ENCODE results near the gene EYS. TPM values are rescaled to one million over a fixed set of nuclear protein-coding genes. Genes with fewer than 3 reads are reported as not detected.
A peak's percentile ranks its signal among the peaks of the same experiment; 100 is the strongest.
"Not testable (repeated sequence)": the region's sequence is repeated elsewhere in the genome, so short reads cannot be mapped to it uniquely, and the experiment has no call there.

The EYS gene
- total and polyA plus RNA-seq, 2 donors from 2014 or later = not detected

DNA sequence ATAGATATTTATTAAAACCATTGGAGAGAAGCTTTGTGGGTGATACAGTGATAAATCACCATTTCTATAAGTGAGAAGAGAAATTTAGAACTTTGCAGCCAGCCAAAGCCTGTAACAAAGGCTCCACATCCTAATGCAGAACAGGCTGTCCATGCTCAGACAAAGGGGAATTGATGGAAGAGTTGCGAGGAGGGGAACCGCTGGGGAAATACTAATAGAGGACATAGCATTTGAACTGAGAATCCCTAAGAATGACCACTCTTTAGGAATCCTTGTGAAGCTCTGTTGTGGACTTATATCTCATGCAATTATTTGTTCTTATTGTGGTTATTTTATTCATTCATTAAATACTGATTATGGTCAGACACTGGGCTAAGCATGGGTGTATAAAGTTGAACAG is 1903.7 kb downstream of the EYS start:
- H3K9me3 ChIP-seq (ENCODE audit: control insufficient read depth in 2 of 3, insufficient read depth in 1 of 3, low read length in 3 of 3) = no peaks in the 10 kb centered on the region
- TF ChIP-seq, protein P1, sequence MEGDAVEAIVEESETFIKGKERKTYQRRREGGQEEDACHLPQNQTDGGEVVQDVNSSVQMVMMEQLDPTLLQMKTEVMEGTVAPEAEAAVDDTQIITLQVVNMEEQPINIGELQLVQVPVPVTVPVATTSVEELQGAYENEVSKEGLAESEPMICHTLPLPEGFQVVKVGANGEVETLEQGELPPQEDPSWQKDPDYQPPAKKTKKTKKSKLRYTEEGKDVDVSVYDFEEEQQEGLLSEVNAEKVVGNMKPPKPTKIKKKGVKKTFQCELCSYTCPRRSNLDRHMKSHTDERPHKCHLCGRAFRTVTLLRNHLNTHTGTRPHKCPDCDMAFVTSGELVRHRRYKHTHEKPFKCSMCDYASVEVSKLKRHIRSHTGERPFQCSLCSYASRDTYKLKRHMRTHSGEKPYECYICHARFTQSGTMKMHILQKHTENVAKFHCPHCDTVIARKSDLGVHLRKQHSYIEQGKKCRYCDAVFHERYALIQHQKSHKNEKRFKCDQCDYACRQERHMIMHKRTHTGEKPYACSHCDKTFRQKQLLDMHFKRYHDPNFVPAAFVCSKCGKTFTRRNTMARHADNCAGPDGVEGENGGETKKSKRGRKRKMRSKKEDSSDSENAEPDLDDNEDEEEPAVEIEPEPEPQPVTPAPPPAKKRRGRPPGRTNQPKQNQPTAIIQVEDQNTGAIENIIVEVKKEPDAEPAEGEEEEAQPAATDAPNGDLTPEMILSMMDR (IDR thresholded peaks at IDR 0.05; ENCODE audit: borderline replicate concordance, extremely low read depth, insufficient read depth) = no peak
- H3K27ac ChIP-seq (ENCODE audit: low read depth in 2 of 2, low read length in 2 of 2) = no peak overlapping the region
- H3K27me3 ChIP-seq (ENCODE audit: control insufficient read depth, insufficient read depth, low read length) = no peaks in the 10 kb centered on the region
- H3K4me1 ChIP-seq (ENCODE audit: control insufficient read depth in 2 of 3, insufficient read depth in 2 of 3, low read depth in 1 of 3, low read length in 3 of 3) = peaks cover 0 to 16% (median 0%) of the 10 kb centered on the region in 3 donors
- DNase-seq (no peak), FAIRE-seq (no peak)
- H3K4me3 ChIP-seq (ENCODE audit: low read length in 3 of 3) = no peak overlapping the region
- H3K36me3 ChIP-seq (ENCODE audit: control insufficient read depth in 2 of 3, insufficient read depth in 3 of 3, low read length in 3 of 3) = no peaks in the 10 kb centered on the region
- intact Hi-C loops (cut with DNase I) = no loop called here
- H3K9ac ChIP-seq (ENCODE audit: low read length in 3 of 3) = no peak overlapping the region

DNA sequence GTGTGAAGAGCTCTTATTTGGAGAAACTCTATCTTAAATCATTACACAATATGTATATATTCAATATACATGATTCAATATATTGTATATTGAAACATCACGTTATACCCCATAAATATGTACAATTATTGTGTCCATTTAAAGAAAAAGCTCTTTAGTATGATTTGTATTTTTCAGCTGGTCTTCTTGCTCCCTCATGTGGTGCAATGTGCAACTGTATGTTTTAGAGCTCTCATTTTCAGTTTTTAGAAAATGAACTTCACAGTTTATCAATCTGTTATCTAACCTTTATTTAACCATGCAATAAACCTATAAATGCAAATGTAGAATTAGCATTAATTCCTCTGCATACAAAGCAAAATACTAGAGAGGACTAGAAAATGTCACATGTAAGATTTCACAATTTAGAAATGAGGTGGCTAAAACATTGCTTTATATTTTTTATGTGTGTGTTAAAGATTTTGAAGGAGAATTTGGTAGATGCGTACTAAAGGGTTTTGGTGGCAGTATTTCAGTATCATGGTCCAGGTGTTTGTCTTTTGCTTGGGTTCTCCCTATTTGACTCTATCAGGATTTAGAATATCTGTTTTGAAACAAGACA is 1904.3 kb downstream of the EYS start:
- intact Hi-C loops (cut with DNase I) = no loop called here

DNA sequence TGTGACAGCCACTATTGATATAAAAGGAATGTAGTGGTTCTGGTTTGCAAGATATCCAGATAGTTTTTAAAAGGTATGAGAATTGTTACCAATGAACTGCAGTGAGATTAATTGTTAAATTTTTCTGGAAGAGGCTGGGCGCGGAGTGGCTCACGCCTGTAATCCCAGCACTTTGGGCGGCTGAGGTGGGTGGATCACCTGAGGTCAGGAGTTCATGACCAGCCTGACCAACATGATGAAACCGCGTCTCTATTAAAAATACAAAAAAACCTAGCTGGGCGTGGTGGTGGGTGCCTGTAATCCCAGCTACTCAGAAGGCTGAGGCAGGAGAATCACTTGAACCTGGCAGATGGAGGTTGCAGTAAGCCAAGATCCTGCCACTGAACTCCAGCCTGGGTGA is 1906.6 kb downstream of the EYS start:
- H3K4me1 ChIP-seq (ENCODE audit: control insufficient read depth in 2 of 3, insufficient read depth in 2 of 3, low read depth in 1 of 3, low read length in 3 of 3); FAIRE-seq; H3K9ac ChIP-seq (ENCODE audit: low read length in 3 of 3); H3K4me3 ChIP-seq (ENCODE audit: low read length in 3 of 3); H3K27ac ChIP-seq (ENCODE audit: low read depth in 2 of 2, low read length in 2 of 2); intact Hi-C loops (cut with DNase I); H3K27me3 ChIP-seq (ENCODE audit: control insufficient read depth, insufficient read depth, low read length); H3K9me3 ChIP-seq (ENCODE audit: control insufficient read depth in 2 of 3, insufficient read depth in 1 of 3, low read length in 3 of 3); DNase-seq; H3K36me3 ChIP-seq (ENCODE audit: control insufficient read depth in 2 of 3, insufficient read depth in 3 of 3, low read length in 3 of 3): not testable (repeated sequence)

More for the DNA sequence above, 1904.3 kb downstream of the EYS start:
- Histone ChIP-seq H3K36me3 (ENCODE audit: control insufficient read depth in 2 of 3, insufficient read depth in 3 of 3, low read length in 3 of 3) (no peaks in the 10 kb centered on the region), H3K9me3 (ENCODE audit: control insufficient read depth in 2 of 3, insufficient read depth in 1 of 3, low read length in 3 of 3) (no peaks in the 10 kb centered on the region), H3K4me3 (ENCODE audit: low read length in 3 of 3) (no peak overlapping the region), H3K4me1 (ENCODE audit: control insufficient read depth in 2 of 3, insufficient read depth in 2 of 3, low read depth in 1 of 3, low read length in 3 of 3) (peaks cover 0 to 16% (median 0%) of the 10 kb centered on the region in 3 donors), H3K9ac (ENCODE audit: low read length in 3 of 3) (no peak overlapping the region), H3K27me3 (ENCODE audit: control insufficient read depth, insufficient read depth, low read length) (no peaks in the 10 kb centered on the region), H3K27ac (ENCODE audit: low read depth in 2 of 2, low read length in 2 of 2) (no peak overlapping the region)
- DNase-seq (peak in 1 of 5 donors; percentile 18), FAIRE-seq (peak; percentile 83)
- TF ChIP-seq, protein P1 (IDR thresholded peaks at IDR 0.05; ENCODE audit: borderline replicate concordance, extremely low read depth, insufficient read depth) = peak; percentile 42

DNA sequence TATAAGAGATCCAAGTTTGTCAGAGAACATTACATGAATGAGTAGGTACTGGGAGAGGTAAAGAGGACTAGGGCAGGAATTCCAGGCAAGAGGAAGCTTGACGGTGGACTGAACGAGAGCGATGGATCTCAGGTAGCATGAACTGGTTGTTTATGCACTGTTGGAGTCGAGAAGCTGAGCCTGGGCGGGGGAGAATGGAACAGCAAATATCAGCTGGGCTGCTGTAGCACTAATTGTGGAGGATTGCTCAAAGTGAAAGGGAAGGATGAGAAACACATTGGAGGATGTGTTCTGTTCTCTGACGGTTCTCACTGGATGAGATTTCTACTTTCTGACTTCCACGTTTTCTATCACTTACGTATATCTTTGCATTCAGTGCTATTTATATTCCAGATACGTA is 1907.2 kb downstream of the EYS start:
- Histone ChIP-seq H3K27me3 (ENCODE audit: control insufficient read depth, insufficient read depth, low read length) (no peaks in the 10 kb centered on the region), H3K4me3 (ENCODE audit: low read length in 3 of 3) (no peak overlapping the region), H3K9ac (ENCODE audit: low read length in 3 of 3) (no peak overlapping the region), H3K4me1 (ENCODE audit: control insufficient read depth in 2 of 3, insufficient read depth in 2 of 3, low read depth in 1 of 3, low read length in 3 of 3) (no peaks in the 10 kb centered on the region), H3K27ac (ENCODE audit: low read depth in 2 of 2, low read length in 2 of 2) (no peak overlapping the region), H3K9me3 (ENCODE audit: control insufficient read depth in 2 of 3, insufficient read depth in 1 of 3, low read length in 3 of 3) (no peaks in the 10 kb centered on the region), H3K36me3 (ENCODE audit: control insufficient read depth in 2 of 3, insufficient read depth in 3 of 3, low read length in 3 of 3) (no peaks in the 10 kb centered on the region)
- DNase-seq = no peak
- TF ChIP-seq, protein P1 (IDR thresholded peaks at IDR 0.05; ENCODE audit: borderline replicate concordance, extremely low read depth, insufficient read depth) = no peak
- intact Hi-C loops (cut with DNase I) = no loop called here
- FAIRE-seq = no peak

All from kidney (tissue), 14 donors.